Neuronal stem cell (in vitro differentiated cells): ENCODE results near the gene MICAL3.

ENCODE experiments used
- DNase-seq: peaks from one replicate; pipeline ENCODE4 v3.0.0-alpha.2; 2013; ENCODE audit warnings: low spot score
- H2AFZ ChIP-seq: one replicate; pipeline ENCODE4 v1.6.1; 2013; ENCODE audit warnings: mild to moderate bottlenecking, low read length, inconsistent platforms
- H2AK5ac ChIP-seq: 2 replicates; pipeline ENCODE4 v1.6.1; 2013; ENCODE audit warnings: low read depth, mild to moderate bottlenecking, inconsistent platforms, low read length, moderate library complexity, mixed read lengths
- H2BK120ac ChIP-seq: 2 replicates; pipeline ENCODE4 v1.6.1; 2013; ENCODE audit warnings: low read depth, mild to moderate bottlenecking, inconsistent platforms, low read length, moderate library complexity, mixed read lengths
- H2BK12ac ChIP-seq: one replicate; pipeline ENCODE4 v1.6.1; 2013; ENCODE audit warnings: low read length, inconsistent platforms
- H2BK15ac ChIP-seq: 2 replicates; pipeline ENCODE4 v1.6.1; 2013; ENCODE audit warnings: mild to moderate bottlenecking, low read length, inconsistent platforms, mixed read lengths
- H2BK5ac ChIP-seq: one replicate; pipeline ENCODE4 v1.6.1; 2013; ENCODE audit warnings: inconsistent platforms, mild to moderate bottlenecking, low read length, moderate library complexity
- H3K14ac ChIP-seq: one replicate; pipeline ENCODE4 v1.6.1; 2013; ENCODE audit warnings: low read length, inconsistent platforms
- H3K18ac ChIP-seq: 2 replicates; pipeline ENCODE4 v1.6.1; 2013; ENCODE audit warnings: low read length, inconsistent platforms
- H3K23ac ChIP-seq: 2 replicates; pipeline ENCODE4 v1.6.1; 2013; ENCODE audit warnings: low read depth, mild to moderate bottlenecking, mixed read lengths, low read length, inconsistent platforms; ENCODE audit not compliant: poor library complexity
- H3K27ac ChIP-seq: replicated peaks from 3 replicates; pipeline ENCODE4 v1.5.1; 2013; ENCODE audit warnings: low read length, inconsistent platforms
- H3K27me3 ChIP-seq, 3 experiments: 2 replicates each; pipeline ENCODE4 v1.6.1; 2013; ENCODE audit warnings: low read length in 3 of 3, mild to moderate bottlenecking in 2 of 3, inconsistent platforms in 1 of 3, low read depth in 1 of 3, mixed read lengths in 1 of 3, moderate library complexity in 1 of 3; ENCODE audit not compliant: control insufficient read depth in 3 of 3, insufficient read depth in 3 of 3
- H3K36me3 ChIP-seq, 2 donors: replicated peaks in 1 of 2; 2 replicates each; pipeline ENCODE4 v1.6.1; 2013; ENCODE audit warnings: low read length in 2 of 2; ENCODE audit not compliant: control insufficient read depth in 2 of 2, insufficient read depth in 2 of 2
- H3K4ac ChIP-seq: 2 replicates; pipeline ENCODE4 v1.6.1; 2013; ENCODE audit warnings: inconsistent platforms, mild to moderate bottlenecking, low read length, moderate library complexity
- H3K4me1 ChIP-seq, 2 donors: 1 replicate in 1 of 2; 2 replicates in 1 of 2; pipeline ENCODE4 v1.6.1; 2013; ENCODE audit warnings: low read length in 2 of 2, low read depth in 1 of 2; ENCODE audit not compliant: control insufficient read depth in 2 of 2, insufficient read depth in 1 of 2
- H3K4me2 ChIP-seq: one replicate; pipeline ENCODE4 v1.6.1; 2013; ENCODE audit warnings: mild to moderate bottlenecking, low read length, inconsistent platforms; ENCODE audit not compliant: insufficient read depth, poor library complexity, severe bottlenecking
- H3K4me3 ChIP-seq, 2 donors: 2 replicates each; pipeline ENCODE4 v1.5.1; 2013; ENCODE audit warnings: low read length in 2 of 2, mild to moderate bottlenecking in 2 of 2, inconsistent platforms in 1 of 2, moderate library complexity in 1 of 2
- H3K79me1 ChIP-seq: one replicate; pipeline ENCODE4 v1.6.1; 2013; ENCODE audit warnings: low read depth, mild to moderate bottlenecking, inconsistent platforms, low read length, moderate library complexity
- H3K9ac ChIP-seq: one replicate; pipeline ENCODE4 v1.6.1; 2013; ENCODE audit warnings: mild to moderate bottlenecking, low read depth, low read length, inconsistent platforms; ENCODE audit not compliant: poor library complexity
- H3K9me3 ChIP-seq, 2 donors: replicated peaks in 1 of 2; 2 replicates each; pipeline versions ENCODE3 to v1.6.1; 2013; ENCODE audit warnings: low read length in 2 of 2, mild to moderate bottlenecking in 2 of 2, inconsistent platforms in 1 of 2, low read depth in 1 of 2, mixed read lengths in 1 of 2, moderate library complexity in 1 of 2; ENCODE audit not compliant: control insufficient read depth in 2 of 2, insufficient read depth in 1 of 2
- H4K8ac ChIP-seq: one replicate; pipeline ENCODE4 v1.6.1; 2013; ENCODE audit warnings: low read depth, mild to moderate bottlenecking, inconsistent platforms, low read length, moderate library complexity
- H4K91ac ChIP-seq: one replicate; pipeline ENCODE4 v1.6.1; 2013; ENCODE audit warnings: low read length, low read depth, mild to moderate bottlenecking, inconsistent platforms; ENCODE audit not compliant: poor library complexity
- WGBS, 2 donors: extraction: QIAGEN DNeasy Blood & Tissue Kit; methylation state at CpG; one replicate each; pipeline ENCODE4 v1.1.7; 2013; ENCODE audit warnings: missing lambda C conversion rate in 2 of 2, mixed read lengths in 1 of 2; ENCODE audit not compliant: insufficient read length in 2 of 2, insufficient replicate concordance in 1 of 2; ENCODE audit errors: extremely low coverage in 2 of 2; 5-methylcytosine and 5-hydroxymethylcytosine counted together

The MICAL3 gene

GRCh38 chr22:17784776-17785175 is 239.6 kb downstream of the MICAL3 start:
- Histone ChIP-seq H3K18ac (peak overlapping the region; percentile 45), H3K14ac (no peak overlapping the region), H2AK5ac (peak overlapping the region; percentile 99), H2BK5ac (no peak overlapping the region), H2AFZ (no peak overlapping the region), H2BK15ac (peak overlapping the region; percentile 41), H3K79me1 (no peaks in the 10 kb centered on the region), H4K91ac (peak overlapping the region; percentile 24), H3K4me2 (no peak overlapping the region), H3K4me1 (peaks cover 14 to 16% of the 10 kb centered on the region in 2 donors), H3K9ac (no peak overlapping the region), H3K23ac (peak overlapping the region; percentile 3), H3K27ac (no peak overlapping the region), H2BK120ac (no peak overlapping the region), H3K4ac (peak overlapping the region; percentile 91), H3K9me3 (peaks cover 3 to 5% of the 10 kb centered on the region in 2 donors), H4K8ac (no peak overlapping the region), H3K4me3 (no peak overlapping the region), H3K27me3 (no peaks in the 10 kb centered on the region), H2BK12ac (peak overlapping the region; percentile 58), H3K36me3 (no peaks in the 10 kb centered on the region)
- DNase-seq, result no peak
- no CpG with 5 or more reads among the region's 11 CpGs for WGBS, 2 donors

DNA sequence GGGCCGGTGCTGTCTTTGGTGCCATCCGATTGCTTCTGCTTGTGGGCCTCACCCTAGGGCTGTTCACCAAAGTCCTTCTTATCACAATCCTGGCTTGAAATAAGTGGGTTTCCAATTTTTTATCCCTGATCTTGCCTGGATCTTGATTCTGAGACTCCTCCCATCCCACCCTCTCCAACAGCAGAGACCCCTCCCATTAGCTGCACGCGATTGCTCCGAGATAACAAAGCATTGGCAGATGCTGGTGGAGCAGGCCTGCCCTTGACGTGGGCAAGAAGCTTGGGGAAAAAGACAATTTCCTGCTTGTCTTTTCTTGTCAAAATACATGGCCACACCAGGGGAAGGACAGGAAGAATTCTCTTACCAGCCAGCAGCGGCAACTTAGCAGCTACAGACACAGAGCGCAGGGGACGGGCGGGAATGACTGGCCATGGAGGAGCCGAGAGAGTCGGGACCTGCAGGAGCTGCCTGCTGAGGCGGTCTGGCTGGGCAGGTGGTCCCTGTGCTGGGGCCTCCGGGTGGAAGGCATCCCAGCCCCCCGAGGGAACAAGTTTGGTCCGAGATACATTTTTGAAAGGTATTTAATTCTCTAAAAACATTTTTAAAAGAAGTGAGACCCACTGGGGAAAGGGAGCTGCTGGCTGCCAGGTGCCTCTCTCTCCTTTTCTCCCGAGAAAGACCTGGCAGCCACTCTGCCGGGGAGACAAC is 240.4 kb downstream of the MICAL3 start:
- Histone ChIP-seq H4K8ac (no peak overlapping the region), H2BK5ac (no peak overlapping the region), H3K18ac (peak overlapping the region; percentile 61), H3K79me1 (no peaks in the 10 kb centered on the region), H3K4ac (no peak overlapping the region), H3K4me2 (no peak overlapping the region), H2BK12ac (peak overlapping the region; percentile 60), H2BK15ac (no peak overlapping the region), H3K9ac (no peak overlapping the region), H2AK5ac (peak overlapping the region; percentile 39), H4K91ac (no peak overlapping the region), H2BK120ac (no peak overlapping the region), H3K36me3 (no peaks in the 10 kb centered on the region), H3K23ac (no peak overlapping the region), H3K9me3 (peaks cover 3 to 5% of the 10 kb centered on the region in 2 donors), H3K14ac (no peak overlapping the region), H3K27me3 (no peaks in the 10 kb centered on the region), H3K4me3 (no peak overlapping the region), H3K4me1 (peaks cover 16 to 17% of the 10 kb centered on the region in 2 donors), H3K27ac (no peak overlapping the region), H2AFZ (peak overlapping the region; percentile 66)
- WGBS, 2 donors, result no CpG with 5 or more reads among the region's 18 CpGs
- DNase-seq, result no peak

- no CpG with 5 or more reads among the region's 9 CpGs for WGBS, 2 donors
- peaks cover 3 to 5% of the 10 kb centered on the region in 2 donors for H3K9me3 ChIP-seq
- H2BK12ac ChIP-seq, result no peak overlapping the region
- no peak overlapping the region for H3K9ac ChIP-seq
- no peak overlapping the region for H3K4me3 ChIP-seq
- no peak overlapping the region for H3K14ac ChIP-seq
- peaks cover 16 to 17% of the 10 kb centered on the region in 2 donors for H3K4me1 ChIP-seq
- H3K36me3 ChIP-seq, result no peaks in the 10 kb centered on the region
- H3K79me1 ChIP-seq, result no peaks in the 10 kb centered on the region
- no peak overlapping the region for H3K23ac ChIP-seq
- H3K4ac ChIP-seq, result no peak overlapping the region
- H2BK5ac ChIP-seq, result no peak overlapping the region
- no peak overlapping the region for H2AK5ac ChIP-seq
- no peak overlapping the region for H2BK120ac ChIP-seq
- no peak for DNase-seq
- H3K18ac ChIP-seq, result no peak overlapping the region
- no peak overlapping the region for H2AFZ ChIP-seq
- no peak overlapping the region for H3K27ac ChIP-seq
- no peak overlapping the region for H4K91ac ChIP-seq
- H3K4me2 ChIP-seq, result no peak overlapping the region
- no peak overlapping the region for H2BK15ac ChIP-seq
- no peaks in the 10 kb centered on the region for H3K27me3 ChIP-seq
- H4K8ac ChIP-seq, result no peak overlapping the region
Observed at GRCh38 chr22:17783312-17783711, 241.0 kb downstream of the MICAL3 start.

DNA sequence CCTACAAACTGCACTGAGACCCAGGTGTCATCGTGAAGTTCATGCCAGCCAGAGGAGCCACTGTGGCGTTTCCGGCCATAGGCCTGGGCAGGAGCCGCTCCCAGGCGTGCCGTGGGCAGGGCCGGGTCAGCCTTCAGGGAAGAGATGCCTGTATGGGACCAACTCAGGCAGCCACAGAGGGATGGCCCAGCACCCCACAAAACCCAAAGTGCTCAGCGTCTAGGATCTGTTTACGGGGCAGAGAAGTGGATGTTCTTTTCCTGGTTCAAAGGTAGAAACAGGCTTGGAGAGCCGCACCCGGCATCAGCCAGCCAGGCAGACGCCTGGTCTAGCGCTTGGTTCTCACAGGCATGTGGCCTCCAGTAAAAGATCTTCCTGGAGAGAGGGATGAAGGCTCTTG is 241.7 kb downstream of the MICAL3 start:
- no peak overlapping the region for H4K91ac ChIP-seq
- peaks cover 16 to 17% of the 10 kb centered on the region in 2 donors for H3K4me1 ChIP-seq
- H3K18ac ChIP-seq, result peak overlapping the region; percentile 90
- H3K4ac ChIP-seq, result no peak overlapping the region
- H3K27ac ChIP-seq, result no peak overlapping the region
- no peak overlapping the region for H2BK5ac ChIP-seq
- H3K9me3 ChIP-seq, result peaks cover 3 to 5% of the 10 kb centered on the region in 2 donors
- no peak overlapping the region for H2BK120ac ChIP-seq
- no peak overlapping the region for H2AFZ ChIP-seq
- H3K36me3 ChIP-seq, result no peaks in the 10 kb centered on the region
- no peak overlapping the region for H3K4me2 ChIP-seq
- H3K23ac ChIP-seq, result no peak overlapping the region
- H3K9ac ChIP-seq, result no peak overlapping the region
- no peaks in the 10 kb centered on the region for H3K27me3 ChIP-seq
- peak overlapping the region; percentile 86 for H2AK5ac ChIP-seq
- H2BK12ac ChIP-seq, result peak overlapping the region; percentile 48
- no peak for DNase-seq
- H2BK15ac ChIP-seq, result peak overlapping the region; percentile 1
- H3K79me1 ChIP-seq, result no peaks in the 10 kb centered on the region
- no peak overlapping the region for H3K4me3 ChIP-seq
- no CpG with 5 or more reads among the region's 13 CpGs for WGBS, 2 donors
- H3K14ac ChIP-seq, result no peak overlapping the region
- no peak overlapping the region for H4K8ac ChIP-seq
